ENCODE data around the gene GTF2A1. TPM values are rescaled to one million over a fixed set of nuclear protein-coding genes. Genes with fewer than 3 reads are reported as not detected.

Gene GTF2A1
- total and polyA plus RNA-seq, 2 experiments from 2014 or later = 3.8 to 25.1 TPM

- no peaks in the 10 kb centered on the region for H3K79me2 ChIP-seq
- H3K4me3 ChIP-seq = no peak overlapping the region
- H3K27ac ChIP-seq = no peak overlapping the region
- no peak for DNase-seq (ENCODE audit: low spot score)
- no peak overlapping the region for H2AFZ ChIP-seq
- no peaks in the 10 kb centered on the region for H3K4me1 ChIP-seq (ENCODE audit: insufficient read depth)
- WGBS (ENCODE audit: low lambda C conversion rate, missing lambda C conversion rate) = 71% methylated on average over 1 of the region's 1 CpG
- no peaks in the 10 kb centered on the region for H3K9me3 ChIP-seq (ENCODE audit: low read depth)
- H3K36me3 ChIP-seq (replicated peaks; ENCODE audit: insufficient read depth, low read depth) = no peaks in the 10 kb centered on the region
- TF ChIP-seq EZH2phosphoT487 (IDR thresholded peaks at IDR 0.05; ENCODE audit: low read depth, severe bottlenecking, unreplicated experiment) = no peak
- TF ChIP-seq CTCF (IDR thresholded peaks at IDR 0.05; ENCODE audit: poor library complexity) = no peak
- TF ChIP-seq EZH2 (IDR thresholded peaks at IDR 0.05; ENCODE audit: borderline replicate concordance) = no peak
- no peaks in the 10 kb centered on the region for H3K27me3 ChIP-seq
- H3K4me2 ChIP-seq = no peak overlapping the region
- no peaks in the 10 kb centered on the region for H3K9me2 ChIP-seq (replicated peaks; ENCODE audit: insufficient read depth)
- H4K20me1 ChIP-seq (ENCODE audit: insufficient read depth, poor library complexity, severe bottlenecking) = no peaks in the 10 kb centered on the region
Observed at GRCh38 chr14:81153187-81153586, 67.6 kb downstream of the GTF2A1 start.

GRCh38 chr14:81148635-81149034 lies 72.1 kb downstream of the GTF2A1 start:
- no peaks in the 10 kb centered on the region for H3K4me1 ChIP-seq (ENCODE audit: insufficient read depth)
- H3K9me2 ChIP-seq (replicated peaks; ENCODE audit: insufficient read depth) = no peaks in the 10 kb centered on the region
- H3K4me2 ChIP-seq = no peak overlapping the region
- no peaks in the 10 kb centered on the region for H3K36me3 ChIP-seq (replicated peaks; ENCODE audit: insufficient read depth, low read depth)
- no peaks in the 10 kb centered on the region for H3K27me3 ChIP-seq
- H3K27ac ChIP-seq = no peak overlapping the region
- H3K4me3 ChIP-seq = no peak overlapping the region
- H4K20me1 ChIP-seq (ENCODE audit: insufficient read depth, poor library complexity, severe bottlenecking) = no peaks in the 10 kb centered on the region
- 73% methylated on average over 4 of the region's 4 CpGs for WGBS (ENCODE audit: low lambda C conversion rate, missing lambda C conversion rate)
- H2AFZ ChIP-seq = no peak overlapping the region
- no peaks in the 10 kb centered on the region for H3K79me2 ChIP-seq
- TF ChIP-seq EZH2 (IDR thresholded peaks at IDR 0.05; ENCODE audit: borderline replicate concordance) (no peak), CTCF (IDR thresholded peaks at IDR 0.05; ENCODE audit: poor library complexity) (no peak), EZH2phosphoT487 (IDR thresholded peaks at IDR 0.05; ENCODE audit: low read depth, severe bottlenecking, unreplicated experiment) (no peak)
- H3K9me3 ChIP-seq (ENCODE audit: low read depth) = no peaks in the 10 kb centered on the region
- no peak for DNase-seq (ENCODE audit: low spot score)

- Histone ChIP-seq H3K4me2 (no peak overlapping the region), H3K9me2 (replicated peaks; ENCODE audit: insufficient read depth) (no peaks in the 10 kb centered on the region), H2AFZ (no peak overlapping the region), H3K36me3 (replicated peaks; ENCODE audit: insufficient read depth, low read depth) (no peaks in the 10 kb centered on the region), H3K79me2 (no peaks in the 10 kb centered on the region), H3K27me3 (no peaks in the 10 kb centered on the region), H4K20me1 (ENCODE audit: insufficient read depth, poor library complexity, severe bottlenecking) (no peaks in the 10 kb centered on the region), H3K4me3 (no peak overlapping the region), H3K9me3 (ENCODE audit: low read depth) (no peaks in the 10 kb centered on the region), H3K27ac (no peak overlapping the region), H3K4me1 (ENCODE audit: insufficient read depth) (no peaks in the 10 kb centered on the region)
- DNase-seq (ENCODE audit: low spot score) = no peak
- WGBS (ENCODE audit: low lambda C conversion rate, missing lambda C conversion rate) = 78% methylated on average over 2 of the region's 2 CpGs
- TF ChIP-seq EZH2phosphoT487 (IDR thresholded peaks at IDR 0.05; ENCODE audit: low read depth, severe bottlenecking, unreplicated experiment) = no peak
- TF ChIP-seq CTCF (IDR thresholded peaks at IDR 0.05; ENCODE audit: poor library complexity) = no peak
- TF ChIP-seq EZH2 (IDR thresholded peaks at IDR 0.05; ENCODE audit: borderline replicate concordance) = no peak
Observed at GRCh38 chr14:81147140-81147897, 73.4 kb downstream of the GTF2A1 start.
